H1 (cell line): Measurements from ENCODE around the gene HOXD11. TPM values are rescaled to one million over a fixed set of nuclear protein-coding genes. Genes with fewer than 3 reads are reported as not detected.

ENCODE experiments used
- CHD1 ChIP-seq: IDR thresholded peaks from 2 replicates; pipeline ENCODE4 v1.6.1; 2012; ENCODE audit warnings: low read depth, low read length, improper control_type of control experiment
- CTBP2 ChIP-seq: IDR thresholded peaks from 2 replicates; pipeline ENCODE4 v1.7.0; 2011; ENCODE audit warnings: borderline replicate concordance, mild to moderate bottlenecking, moderate library complexity, mixed read lengths, low read length; ENCODE audit not compliant: insufficient read depth, insufficient read length
- EP300 ChIP-seq, 2 experiments: IDR thresholded peaks; 1 replicate in 1 of 2; 2 replicates in 1 of 2; pipeline ENCODE4 v1.6.1; 2011 to 2012; ENCODE audit warnings: low read depth in 2 of 2, low read length in 2 of 2, mild to moderate bottlenecking in 2 of 2, borderline replicate concordance in 1 of 2, inconsistent platforms in 1 of 2, moderate library complexity in 1 of 2
- MAFK ChIP-seq: IDR thresholded peaks from 2 replicates; pipeline ENCODE4 v1.6.1; 2012; ENCODE audit warnings: low read depth, mild to moderate bottlenecking, improper control_type of control experiment, low read length
- RFX5 ChIP-seq: IDR thresholded peaks from 2 replicates; pipeline ENCODE4 v1.6.1; 2011; ENCODE audit warnings: low read depth, low read length, improper control_type of control experiment, borderline replicate concordance
- RNF2 ChIP-seq: fragments of 200-900, 300-1000 bp; sonication (generic); IDR thresholded peaks from 2 replicates; pipeline ENCODE4 v1.7.1; 2016; ENCODE audit warnings: borderline replicate concordance, low read depth, mild to moderate bottlenecking, antibody characterized with exemption, low read length; ENCODE audit not compliant: poor library complexity, severe bottlenecking; ENCODE audit errors: missing control alignments
- SP2 ChIP-seq: IDR thresholded peaks from 2 replicates; pipeline ENCODE4 v1.6.1; 2012; ENCODE audit warnings: mild to moderate bottlenecking, low read length, inconsistent platforms
- TEAD4 ChIP-seq: IDR thresholded peaks from 2 replicates; pipeline ENCODE4 v1.6.1; 2012; ENCODE audit warnings: low read depth, low read length, inconsistent platforms, mixed read lengths
- polyA plus RNA-seq, 7 experiments: library from polyadenylated mRNA; depleted of rRNA in 3 of 7; stranded (reverse) in 5 of 7; unstranded in 2 of 7; fragments of >200 nt in 5 of 7; fragments of 200-250 nt in 2 of 7; gene quantifications; 1 replicate in 5 of 7; 2 replicates in 1 of 7; 4 replicates in 1 of 7; pipeline versions ENCODE4 v1.2.1 to v1.2.3, GENCODE V29; 2011 to 2013; ENCODE audit warnings: missing spikeins in 2 of 7, mixed read lengths in 2 of 7
- total RNA-seq: library from RNA; stranded (reverse); fragmentation: NEBNext Ultra II Directional; extraction: Animal tissue kit (Norgen Biotek cat#: 25700); gene quantifications from 2 replicates; pipeline ENCODE4 v1.2.1, GENCODE V29; 2021
- TF ChIP-seq, protein P1 (sequence below): IDR thresholded peaks from 2 replicates; pipeline ENCODE4 v1.6.1; 2011; ENCODE audit warnings: low read length, improper control_type of control experiment

The HOXD11 gene
- total and polyA plus RNA-seq, 2 of the 8 experiments (the other 6 are each of a cell fraction or from before 2014, with no cell fraction given), result not detected

GRCh38 chr2:176115883-176116813 is 9.1 kb downstream of the HOXD11 start, which contains the start of gene HOXD10 (continued):
- TF ChIP-seq CTBP2, result no peak
- TF ChIP-seq CHD1, result no peak
- TF ChIP-seq, protein P1, sequence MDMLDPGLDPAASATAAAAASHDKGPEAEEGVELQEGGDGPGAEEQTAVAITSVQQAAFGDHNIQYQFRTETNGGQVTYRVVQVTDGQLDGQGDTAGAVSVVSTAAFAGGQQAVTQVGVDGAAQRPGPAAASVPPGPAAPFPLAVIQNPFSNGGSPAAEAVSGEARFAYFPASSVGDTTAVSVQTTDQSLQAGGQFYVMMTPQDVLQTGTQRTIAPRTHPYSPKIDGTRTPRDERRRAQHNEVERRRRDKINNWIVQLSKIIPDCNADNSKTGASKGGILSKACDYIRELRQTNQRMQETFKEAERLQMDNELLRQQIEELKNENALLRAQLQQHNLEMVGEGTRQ, result peak; percentile 93
- peak; percentile 96 for TF ChIP-seq RNF2
- no peak for TF ChIP-seq SP2
- TF ChIP-seq MAFK, result no peak
- no peak for TF ChIP-seq EP300 (IDR thresholded peaks at IDR 0.05; ENCODE audit: borderline replicate concordance in 1 of 2, low read depth in 2 of 2, low read length in 2 of 2)
- no peak for TF ChIP-seq RFX5
- no peak for TF ChIP-seq TEAD4
